GM23338 (cell line): Measurements from ENCODE around the gene WDR27. TPM values are rescaled to one million over a fixed set of nuclear protein-coding genes. Genes with fewer than 3 reads are reported as not detected.

ENCODE experiments used
- ATAC-seq: fragments of 200-7000 bp; cut with Tn5 transposase; 3 replicates; pipeline ENCODE4 v1.9.1; 2020
- DNase-seq: peaks from one replicate; pipeline ENCODE4 v3.0.0-alpha.2; 2015; ENCODE audit warnings: low spot score
- H2AFZ ChIP-seq: fragments of 200-600 bp; sonication (generic); 2 replicates; pipeline ENCODE4 v1.8.0; 2016; ENCODE audit warnings: antibody characterized with exemption, mild to moderate bottlenecking, moderate library complexity
- H3F3A ChIP-seq: fragments of 200-600 bp; sonication (generic); replicated peaks from 2 replicates; pipeline ENCODE4 v1.8.0; 2017; ENCODE audit warnings: antibody characterized with exemption, mixed run types, low read depth
- H3K27ac ChIP-seq: fragments of 200-600 bp; sonication (generic); 2 replicates; pipeline ENCODE4 v1.6.1; 2016; ENCODE audit warnings: low read depth
- H3K27me3 ChIP-seq: fragments of 200-600 bp; sonication (generic); 2 replicates; pipeline ENCODE4 v1.8.0; 2016; ENCODE audit warnings: mild to moderate bottlenecking, mixed run types, moderate library complexity; ENCODE audit not compliant: insufficient read depth
- H3K36me3 ChIP-seq: fragments of 200-600 bp; sonication (generic); 2 replicates; pipeline ENCODE4 v1.8.0; 2016; ENCODE audit warnings: mild to moderate bottlenecking; ENCODE audit not compliant: insufficient read depth
- H3K4me1 ChIP-seq: fragments of 200-600 bp; sonication (generic); 2 replicates; pipeline ENCODE4 v1.8.0; 2016; ENCODE audit warnings: mild to moderate bottlenecking, moderate library complexity; ENCODE audit not compliant: insufficient read depth
- H3K4me2 ChIP-seq: fragments of 200-600 bp; sonication (generic); 2 replicates; pipeline ENCODE4 v1.7.1; 2017; ENCODE audit warnings: mixed run types
- H3K4me3 ChIP-seq: fragments of 200-600 bp; sonication (generic); 2 replicates; pipeline ENCODE4 v1.6.1; 2016; ENCODE audit warnings: mixed run types
- H3K79me2 ChIP-seq: fragments of 200-600 bp; sonication (generic); replicated peaks from 2 replicates; pipeline ENCODE4 v1.8.0; 2017; ENCODE audit warnings: mild to moderate bottlenecking; ENCODE audit not compliant: insufficient read depth
- H3K9me2 ChIP-seq: fragments of 200-600 bp; sonication (generic); 2 replicates; pipeline ENCODE4 v1.8.0; 2017; ENCODE audit not compliant: insufficient read depth
- H4K20me1 ChIP-seq: fragments of 200-600 bp; sonication (generic); replicated peaks from 2 replicates; pipeline ENCODE4 v1.8.0; 2017; ENCODE audit warnings: mild to moderate bottlenecking; ENCODE audit not compliant: insufficient read depth
- H3K27ac Mint-ChIP-seq: 2 replicates; pipeline ENCODE4 v1.8.0; 2020; ENCODE audit warnings: inconsistent platforms, mild to moderate bottlenecking, moderate library complexity, mixed read lengths
- H3K27me3 Mint-ChIP-seq: 3 replicates; pipeline ENCODE4 v1.8.0; 2022; ENCODE audit warnings: low read depth, mild to moderate bottlenecking, moderate library complexity, mixed read lengths, inconsistent platforms; ENCODE audit not compliant: insufficient read depth, poor library complexity
- H3K36me3 Mint-ChIP-seq: 3 replicates; pipeline ENCODE4 v1.8.0; 2021; ENCODE audit warnings: low read depth, mild to moderate bottlenecking, inconsistent platforms, moderate library complexity, mixed read lengths
- H3K4me1 Mint-ChIP-seq: 3 replicates; pipeline ENCODE4 v1.8.0; 2020; ENCODE audit warnings: mild to moderate bottlenecking, inconsistent platforms, mixed read lengths
- H3K4me3 Mint-ChIP-seq: 3 replicates; pipeline ENCODE4 v1.8.0; 2021; ENCODE audit warnings: moderate library complexity, mild to moderate bottlenecking, inconsistent platforms, mixed read lengths
- H3K9me3 Mint-ChIP-seq: 3 replicates; pipeline ENCODE4 v1.8.0; 2020; ENCODE audit warnings: moderate library complexity, mild to moderate bottlenecking, inconsistent platforms, mixed read lengths
- CREB1 ChIP-seq: fragments of 250-450 bp; sonication (Bioruptor Pico); IDR thresholded peaks from 2 replicates; pipeline ENCODE4 v1.5.0; 2020; ENCODE audit warnings: low read depth, mild to moderate bottlenecking, moderate library complexity
- CTCF ChIP-seq, 2 experiments: fragments of 200-600 bp in 1 of 2; sonication (generic) in 1 of 2; conservative IDR thresholded peaks; 2 replicates each; pipeline versions ENCODE4 v1.5.1 to v1.6.1; 2016 to 2017; ENCODE audit warnings: antibody characterized with exemption in 2 of 2, low read depth in 2 of 2, mild to moderate bottlenecking in 2 of 2, moderate library complexity in 1 of 2
- ETS1 ChIP-seq: IDR thresholded peaks from 2 replicates; pipeline ENCODE4 v1.6.1; 2016; ENCODE audit warnings: antibody characterized with exemption
- EZH2 ChIP-seq: fragments of 200-600 bp; sonication (generic); IDR thresholded peaks from one replicate; pipeline ENCODE4 v1.8.0; 2017; ENCODE audit warnings: antibody characterized with exemption, mild to moderate bottlenecking, low read depth; ENCODE audit not compliant: unreplicated experiment
- EZH2phosphoT487 ChIP-seq: fragments of 200-600 bp; sonication (generic); IDR thresholded peaks from one replicate; pipeline ENCODE4 v1.8.1; 2018; ENCODE audit warnings: antibody characterized with exemption; ENCODE audit not compliant: unreplicated experiment
- JUNB ChIP-seq: IDR thresholded peaks from one replicate; pipeline ENCODE4 v1.6.1; 2016; ENCODE audit warnings: antibody characterized with exemption; ENCODE audit not compliant: unreplicated experiment
- NANOG ChIP-seq: IDR thresholded peaks from 2 replicates; pipeline ENCODE4 v1.6.1; 2016; ENCODE audit warnings: antibody characterized with exemption, borderline replicate concordance
- POLR2AphosphoS5 ChIP-seq: IDR thresholded peaks from 2 replicates; pipeline ENCODE4 v1.6.1; 2016; ENCODE audit warnings: antibody characterized with exemption, low read depth
- REST ChIP-seq: IDR thresholded peaks from one replicate; pipeline ENCODE4 v1.6.1; 2018; ENCODE audit warnings: antibody characterized with exemption; ENCODE audit not compliant: unreplicated experiment
- STAT1 ChIP-seq: IDR thresholded peaks from one replicate; pipeline ENCODE4 v1.6.1; 2016; ENCODE audit warnings: antibody characterized with exemption; ENCODE audit not compliant: unreplicated experiment
- ZNF114 ChIP-seq: fragments of 250-450 bp; sonication (Bioruptor Pico); IDR thresholded peaks from 2 replicates; pipeline ENCODE4 v1.5.0; 2020; ENCODE audit warnings: mild to moderate bottlenecking, moderate library complexity
- ZNF462 ChIP-seq: fragments of 250-450 bp; sonication (Bioruptor Pico); IDR thresholded peaks from 2 replicates; pipeline ENCODE4 v1.5.0; 2020; ENCODE audit warnings: mild to moderate bottlenecking, moderate library complexity
- polyA plus RNA-seq: library from polyadenylated mRNA; unstranded; fragments of >200 nt; fragmentation: Nextera tagmentation; extraction: Ambion mirVana; gene quantifications from 2 replicates; pipeline ENCODE4 v1.2.1, GENCODE V29; 2016
- total RNA-seq: library from RNA; depleted of rRNA; stranded (reverse); fragments of >200 nt; shearing (Covaris generic); gene quantifications from 2 replicates; pipeline ENCODE4 v1.2.3, GENCODE V29; 2014

Gene WDR27
- total and polyA plus RNA-seq, 2 experiments from 2014 or later: 55.3 to 80.4 TPM

GRCh38 chr6:169561665-169562064 is 140.2 kb downstream of the WDR27 start:
- H3K27me3 ChIP-seq: no peaks in the 10 kb centered on the region
- peaks cover 6% of the 10 kb centered on the region; the same call in 1 of the 2 replicates for H3K4me1 ChIP-seq
- no peaks in the 10 kb centered on the region for H3F3A ChIP-seq
- H3K79me2 ChIP-seq: no peaks in the 10 kb centered on the region; the same call in 1 of the 2 replicates
- no peak overlapping the region for H3K4me2 ChIP-seq
- TF ChIP-seq ZNF462 (no peak), NANOG (no peak), STAT1 (no peak), REST (no peak), CTCF (conservative IDR thresholded peaks at IDR 0.05; ENCODE audit: low read depth in 2 of 2) (no peak), POLR2AphosphoS5 (no peak), ZNF114 (CRISPR knock-in tag) (no peak), EZH2phosphoT487 (no peak), ETS1 (no peak), JUNB (no peak), EZH2 (no peak), CREB1 (CRISPR knock-in tag) (no peak)
- Mint-ChIP-seq H3K36me3 (peaks cover 36% of the 10 kb centered on the region), H3K27ac (no peak overlapping the region), H3K27me3 (peaks cover 12% of the 10 kb centered on the region), H3K4me1 (peaks cover 8% of the 10 kb centered on the region), H3K4me3 (no peak overlapping the region), H3K9me3 (no peaks in the 10 kb centered on the region)
- DNase-seq (no peak), ATAC-seq (no peak)
- no peak overlapping the region for H3K27ac ChIP-seq
- H3K9me2 ChIP-seq: no peaks in the 10 kb centered on the region
- H3K4me3 ChIP-seq: no peak overlapping the region
- no peaks in the 10 kb centered on the region for H3K36me3 ChIP-seq
- no peak overlapping the region for H2AFZ ChIP-seq
- H4K20me1 ChIP-seq: no peaks in the 10 kb centered on the region
